A549 (cell line): ENCODE results near the gene SCN1A. TPM values are rescaled to one million over a fixed set of nuclear protein-coding genes. Genes with fewer than 3 reads are reported as not detected.

Source experiments
- ATAC-seq, 2 experiments: fragments of 200-7000 bp in 1 of 2; fragments of >200 bp in 1 of 2; cut with Nextera tagmentation in 1 of 2; cut with Tn5 transposase in 1 of 2; 3 replicates each; pipeline versions ENCODE4 v1.8.0 to v1.9.1; 2018 to 2020; ENCODE audit warnings: mild to moderate bottlenecking in 1 of 2, moderate library complexity in 1 of 2
- CTCF ChIA-PET: fragments of 300-600 bp; sonication (Branson Sonifier 250); formaldehyde crosslinking; extraction: SDS; loops from one replicate; lab custom pipeline; 2021; ENCODE audit warnings: antibody characterized with exemption, inconsistent platforms; lab: Yijun Ruan, JAX
- POLR2A ChIA-PET: fragments of 350-600 bp; formaldehyde crosslinking; extraction: SDS; loops from one replicate; lab custom pipeline; 2021; ENCODE audit warnings: antibody characterized with exemption, inconsistent platforms; lab: Yijun Ruan, JAX
- DNase-seq, 2 experiments: peaks; one replicate each; pipeline versions ENCODE4 v3.0.0 to v3.0.0-alpha.2; 2011 to 2016; ENCODE audit warnings: low read depth in 1 of 2, low spot score in 1 of 2
- FAIRE-seq: peaks from 2 replicates; lab custom pipeline; 2011; peaks lifted over from hg19 to GRCh38; lab: Jason Lieb, UNC
- H3K27ac ChIP-seq, 2 experiments: fragments of >200 bp; sonication (Bioruptor Twin); formaldehyde crosslinking; 3 replicates each; pipeline ENCODE4 v1.5.1; 2016 to 2017
- H3K4me1 ChIP-seq: fragments of >200 bp; sonication (Bioruptor Twin); formaldehyde crosslinking; 3 replicates; pipeline ENCODE4 v1.6.1; 2016
- H3K4me2 ChIP-seq: fragments of >200 bp; sonication (Bioruptor Twin); formaldehyde crosslinking; 3 replicates; pipeline ENCODE4 v1.6.1; 2016
- H3K4me3 ChIP-seq: fragments of >200 bp; sonication (Bioruptor Twin); formaldehyde crosslinking; 3 replicates; pipeline ENCODE4 v1.5.1; 2016
- H3K9me3 ChIP-seq: fragments of >200 bp; sonication (Bioruptor Twin); formaldehyde crosslinking; 3 replicates; pipeline ENCODE4 v1.6.1; 2016
- ATOH8 ChIP-seq: fragments of 250-450 bp; sonication (Bioruptor Pico); IDR thresholded peaks from 2 replicates; pipeline ENCODE4 v1.5.0; 2020; ENCODE audit warnings: low read depth, mild to moderate bottlenecking, moderate library complexity
- BCL3 ChIP-seq: fragments of >200 bp; sonication (Bioruptor Twin); formaldehyde crosslinking; IDR thresholded peaks from 3 replicates; pipeline ENCODE4 v1.6.1; 2016
- BHLHE40 ChIP-seq: IDR thresholded peaks from 2 replicates; pipeline ENCODE4 v1.6.1; 2012; ENCODE audit warnings: low read depth, low read length, inconsistent platforms
- CEBPB ChIP-seq, 2 experiments: fragments of >200 bp in 1 of 2; sonication (Bioruptor Twin) in 1 of 2; formaldehyde crosslinking in 1 of 2; IDR thresholded peaks; 2 replicates each; pipeline ENCODE4 v1.6.1; 2012 to 2016
- CTCF ChIP-seq: fragments of >200 bp; sonication (Bioruptor Twin); formaldehyde crosslinking; IDR thresholded peaks from 3 replicates; pipeline ENCODE4 v1.5.1; 2016
- EHMT2 ChIP-seq: fragments of 200-600 bp; sonication (generic); IDR thresholded peaks from 2 replicates; pipeline ENCODE4 v1.6.1; 2016; ENCODE audit warnings: antibody characterized with exemption, low read depth, mild to moderate bottlenecking, moderate library complexity
- EP300 ChIP-seq, 2 experiments: fragments of >200 bp; sonication (Bioruptor Twin); formaldehyde crosslinking; IDR thresholded peaks; 2 replicates in 1 of 2; 3 replicates in 1 of 2; pipeline ENCODE4 v1.6.1; 2016 to 2017
- FOSB ChIP-seq: fragments of 250-450 bp; sonication (Bioruptor Pico); IDR thresholded peaks from 2 replicates; pipeline ENCODE4 v1.5.0; 2020; ENCODE audit warnings: mild to moderate bottlenecking, moderate library complexity
- HES2 ChIP-seq: fragments of >200 bp; sonication (Bioruptor Twin); formaldehyde crosslinking; IDR thresholded peaks from 2 replicates; pipeline ENCODE4 v1.6.1; 2016
- HEYL ChIP-seq: fragments of 250-450 bp; sonication (Bioruptor Pico); IDR thresholded peaks from 2 replicates; pipeline ENCODE4 v1.8.0; 2021; ENCODE audit warnings: mild to moderate bottlenecking, moderate library complexity
- HMGXB4 ChIP-seq: fragments of 250-450 bp; sonication (Bioruptor Pico); IDR thresholded peaks from 2 replicates; pipeline ENCODE4 v1.5.0; 2021; ENCODE audit warnings: mild to moderate bottlenecking, moderate library complexity, borderline replicate concordance
- JUN ChIP-seq, 2 experiments: fragments of >200 bp; sonication (Bioruptor Twin); formaldehyde crosslinking; IDR thresholded peaks; 2 replicates in 1 of 2; 3 replicates in 1 of 2; pipeline ENCODE4 v1.6.1; 2016 to 2017
- JUNB ChIP-seq: fragments of >200 bp; sonication (Bioruptor Twin); formaldehyde crosslinking; IDR thresholded peaks from 2 replicates; pipeline ENCODE4 v1.6.1; 2016
- MAFK ChIP-seq: fragments of 450-650 bp; IDR thresholded peaks from 2 replicates; pipeline ENCODE4 v1.6.1; 2014; ENCODE audit not compliant: partially characterized antibody
- MAZ ChIP-seq: fragments of 150-350 bp; IDR thresholded peaks from 2 replicates; pipeline ENCODE4 v1.6.1; 2014; ENCODE audit warnings: antibody characterized with exemption, low read depth, low read length, borderline replicate concordance
- NFE2L2 ChIP-seq: fragments of 150-350 bp; conservative IDR thresholded peaks from 2 replicates; pipeline ENCODE4 v1.6.1; 2014; ENCODE audit warnings: low read length
- PBX3 ChIP-seq: IDR thresholded peaks from 2 replicates; pipeline ENCODE4 v1.6.1; 2012
- POLR2AphosphoS2 ChIP-seq: conservative IDR thresholded peaks from 2 replicates; pipeline ENCODE4 v1.6.1; 2012; ENCODE audit warnings: low read length, improper control_type of control experiment, inconsistent platforms
- RAD21 ChIP-seq, 2 experiments: fragments of >200 bp in 1 of 2; sonication (Bioruptor Twin) in 1 of 2; formaldehyde crosslinking in 1 of 2; IDR thresholded peaks in 1 of 2; conservative IDR thresholded peaks in 1 of 2; 2 replicates in 1 of 2; 3 replicates in 1 of 2; pipeline ENCODE4 v1.6.1; 2012 to 2018; ENCODE audit warnings: inconsistent platforms in 1 of 2
- RFX5 ChIP-seq: fragments of 450-650 bp; IDR thresholded peaks from 2 replicates; pipeline ENCODE4 v1.7.1; 2014; ENCODE audit warnings: antibody characterized with exemption, mild to moderate bottlenecking, moderate library complexity
- RNF2 ChIP-seq: fragments of 200-600 bp; sonication (generic); IDR thresholded peaks from 2 replicates; pipeline ENCODE4 v1.6.1; 2016; ENCODE audit warnings: low read depth, mild to moderate bottlenecking, antibody characterized with exemption, moderate library complexity, borderline replicate concordance
- SMC3 ChIP-seq: fragments of >200 bp; sonication (Bioruptor Twin); formaldehyde crosslinking; IDR thresholded peaks from 3 replicates; pipeline ENCODE4 v1.6.1; 2018; ENCODE audit warnings: inconsistent platforms
- USF2 ChIP-seq: fragments of 450-650 bp; IDR thresholded peaks from 2 replicates; pipeline ENCODE4 v1.6.1; 2014; ENCODE audit warnings: antibody characterized with exemption
- ZC3H11A ChIP-seq: fragments of 450-650 bp; IDR thresholded peaks from 2 replicates; pipeline ENCODE4 v1.6.1; 2014; ENCODE audit warnings: antibody characterized with exemption, mild to moderate bottlenecking
- ZNF302 ChIP-seq: fragments of 250-450 bp; sonication (Bioruptor Pico); IDR thresholded peaks from 2 replicates; pipeline ENCODE4 v1.9.0; 2021; ENCODE audit warnings: inconsistent platforms, mild to moderate bottlenecking, moderate library complexity
- WGBS: methylation state at CpG from one replicate; pipeline ENCODE4 v1.1.6; 2017; ENCODE audit errors: missing lambda C conversion rate; 5-methylcytosine and 5-hydroxymethylcytosine counted together
- polyA plus RNA-seq, 4 experiments: library from polyadenylated mRNA; depleted of rRNA in 3 of 4; stranded (reverse); fragments of >200 nt; fragmentation: RNase III in 1 of 4; extraction: RNeasy Plus Mini Kit Qiagen cat#74134 plus additional on column Dnase treatment in 1 of 4; gene quantifications; 2 replicates in 3 of 4; 3 replicates in 1 of 4; pipeline ENCODE4 v1.2.3, GENCODE V29; 2011 to 2017

The SCN1A gene
- polyA plus RNA-seq, 2 of the 4 experiments (the other 2 are of a cell fraction) = not detected

GRCh38 chr2:165959371-165959770 lies 168.4 kb downstream of the SCN1A start:
- CTCF ChIA-PET = no interaction called here
- WGBS = 66% methylated on average over 4 of the region's 4 CpGs
- no peak for DNase-seq
- no peak for FAIRE-seq
- Histone ChIP-seq H3K4me3 (no peak overlapping the region), H3K27ac (no peak overlapping the region)
- POLR2A ChIA-PET = no interaction called here
- TF ChIP-seq RAD21 (conservative IDR thresholded peaks at IDR 0.05 in 1 of 2, IDR thresholded peaks at IDR 0.05 in 1 of 2) (no peak), POLR2AphosphoS2 (no peak), FOSB (no peak), JUN (IDR thresholded peaks at IDR 0.05) (no peak), RFX5 (no peak), BHLHE40 (no peak), CEBPB (IDR thresholded peaks at IDR 0.05) (no peak), NFE2L2 (no peak), CTCF (no peak), SMC3 (no peak), USF2 (no peak), MAFK (no peak), PBX3 (no peak), HES2 (no peak), ATOH8 (CRISPR knock-in tag) (no peak), HEYL (CRISPR knock-in tag) (no peak), EHMT2 (no peak)
- TF ChIP-seq, all 56 proteins: peak for 0
- Histone ChIP-seq H3K4me2 (no peak overlapping the region), H3K9me3 (no peaks in the 10 kb centered on the region), H3K4me1 (peaks cover 6% of the 10 kb centered on the region; the same call in 2 of the 3 replicates)
- no peak for ATAC-seq

GRCh38 chr2:165958313-165958960 lies 169.4 kb downstream of the SCN1A start:
- CTCF ChIA-PET = interaction anchor here (0.8 kb wide), 1 partner anchor 65 kb away, joined by 3 read pairs; no protein-coding TSS in a partner anchor
- DNase-seq (no peak), FAIRE-seq (no peak), ATAC-seq (no peak)
- Histone ChIP-seq H3K4me1 (peaks cover 7% of the 10 kb centered on the region; the same call in 2 of the 3 replicates), H3K4me2 (no peak overlapping the region), H3K9me3 (no peaks in the 10 kb centered on the region), H3K27ac (no peak overlapping the region), H3K4me3 (no peak overlapping the region)
- POLR2A ChIA-PET = no interaction called here
- 58% methylated on average over 3 of the region's 3 CpGs for WGBS
- TF ChIP-seq MAZ (no peak), ZNF302 (CRISPR knock-in tag) (no peak), BCL3 (no peak), PBX3 (no peak), ZC3H11A (no peak), JUNB (no peak), EP300 (IDR thresholded peaks at IDR 0.05) (no peak), BHLHE40 (no peak), HES2 (no peak), RNF2 (no peak), RFX5 (no peak), USF2 (no peak), HMGXB4 (no peak), POLR2AphosphoS2 (no peak), SMC3 (no peak)
